ENCODE measurements around the gene PROCA1. TPM values are rescaled to one million over a fixed set of nuclear protein-coding genes. Genes with fewer than 3 reads are reported as not detected.

Gene PROCA1
- polyA plus RNA-seq, 1 of the 3 experiments (the other 2 are of a cell fraction): 7.1 TPM

DNA sequence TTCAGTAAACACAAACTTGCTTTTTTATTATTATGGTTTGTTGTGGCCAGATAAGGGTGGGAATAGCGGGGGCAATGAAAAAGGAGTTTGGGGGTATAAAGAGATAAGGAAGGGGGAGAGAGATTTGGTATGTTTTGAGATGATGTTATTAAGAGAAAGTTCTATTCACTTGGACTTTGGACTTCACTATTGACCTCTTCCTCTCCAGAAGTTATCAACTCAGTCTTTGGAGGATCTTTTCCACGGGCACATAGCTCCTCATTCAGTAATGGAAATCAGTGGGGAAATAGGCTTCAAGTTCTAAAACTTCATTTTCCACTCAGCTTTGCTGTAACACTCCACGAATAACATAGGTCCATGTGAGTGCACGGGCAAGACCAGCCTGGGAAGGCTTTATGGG lies 23.2 kb downstream of the PROCA1 start:
- H3K9me2 ChIP-seq: no peaks in the 10 kb centered on the region
- no peak overlapping the region for H3K4me2 ChIP-seq
- H3K27ac ChIP-seq (ENCODE audit: low read depth in 2 of 2, low read length in 1 of 2): no peak overlapping the region
- TF ChIP-seq, protein P1, sequence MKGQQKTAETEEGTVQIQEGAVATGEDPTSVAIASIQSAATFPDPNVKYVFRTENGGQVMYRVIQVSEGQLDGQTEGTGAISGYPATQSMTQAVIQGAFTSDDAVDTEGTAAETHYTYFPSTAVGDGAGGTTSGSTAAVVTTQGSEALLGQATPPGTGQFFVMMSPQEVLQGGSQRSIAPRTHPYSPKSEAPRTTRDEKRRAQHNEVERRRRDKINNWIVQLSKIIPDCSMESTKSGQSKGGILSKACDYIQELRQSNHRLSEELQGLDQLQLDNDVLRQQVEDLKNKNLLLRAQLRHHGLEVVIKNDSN (IDR thresholded peaks at IDR 0.05; ENCODE audit: borderline replicate concordance, low read depth): no peak
- TF ChIP-seq EP300 (IDR thresholded peaks at IDR 0.05; ENCODE audit: borderline replicate concordance in 1 of 2, low read depth in 1 of 2, low read length in 1 of 2): no peak
- no peak for TF ChIP-seq POLR2AphosphoS5 (IDR thresholded peaks at IDR 0.05; ENCODE audit: low read depth, low read length)
- no peak for TF ChIP-seq ELF1 (IDR thresholded peaks at IDR 0.05)
- DNase-seq: no peak
- H4K20me1 ChIP-seq (ENCODE audit: insufficient read depth): no peaks in the 10 kb centered on the region
- no peak overlapping the region for H2AFZ ChIP-seq (ENCODE audit: low read depth)
- H3K27me3 ChIP-seq (ENCODE audit: insufficient read depth): no peaks in the 10 kb centered on the region
- H3K36me3 ChIP-seq (replicated peaks in 1 of 2; ENCODE audit: control insufficient read depth in 1 of 2, insufficient read depth in 2 of 2, low read length in 1 of 2): peaks cover 74 to 76% of the 10 kb centered on the region in 2 experiments
- peaks cover 5% of the 10 kb centered on the region for H3F3A ChIP-seq (replicated peaks; ENCODE audit: insufficient read depth)
- H3K9ac ChIP-seq: no peak overlapping the region
- CTCF ChIA-PET: interaction anchor here (1.4 to 1.8 kb wide), 2 partner anchors 18 to 38 kb away, joined by 5 to 7 read pairs; no protein-coding TSS in a partner anchor
- no peaks in the 10 kb centered on the region for H3K9me3 ChIP-seq
- no peak overlapping the region for H3K4me3 ChIP-seq (ENCODE audit: low read depth in 2 of 2, low read length in 1 of 2)
- no peaks in the 10 kb centered on the region for H3K79me2 ChIP-seq (ENCODE audit: insufficient read depth)
- POLR2A ChIA-PET: interaction anchor here (1.4 kb wide), 1 partner anchor 31 kb away, joined by 3 read pairs; the partner anchor contains the start of gene RPL23A
- 94% methylated on average over 4 of the region's 4 CpGs for WGBS (ENCODE audit: low lambda C conversion rate)
- H3K4me1 ChIP-seq (ENCODE audit: control insufficient read depth in 1 of 2, insufficient read depth in 2 of 2, low read depth in 1 of 2, low read length in 1 of 2): no peaks in the 10 kb centered on the region

DNA sequence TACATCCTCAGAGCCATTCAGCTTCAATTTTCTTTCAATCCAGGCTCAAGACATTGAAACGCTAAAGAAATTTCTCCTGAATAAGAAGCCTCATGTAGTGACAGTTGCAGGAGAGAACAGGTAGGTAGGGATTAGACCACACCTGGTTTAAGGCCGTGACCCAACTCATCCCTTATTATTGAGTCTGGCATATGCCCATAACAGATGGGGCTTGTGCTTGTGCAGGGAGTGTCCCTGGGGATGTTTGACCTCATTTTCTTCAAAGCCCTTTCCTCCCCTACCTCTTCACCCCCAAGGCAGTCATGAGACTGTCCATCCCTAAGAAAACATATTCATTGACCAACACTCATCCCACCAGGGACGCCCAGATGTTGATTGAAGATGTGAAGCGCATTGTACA lies 25.4 kb downstream of the PROCA1 start:
- H3K9ac ChIP-seq: no peak overlapping the region
- no peak for DNase-seq
- CTCF ChIA-PET: interaction anchor here (1.0 kb wide), 2 partner anchors 18 to 39 kb away, joined by 3 read pairs; no protein-coding TSS in a partner anchor

More for the DNA sequence above, 25.4 kb downstream of the PROCA1 start:
- no peaks in the 10 kb centered on the region for H3K27me3 ChIP-seq (ENCODE audit: insufficient read depth)
- no peak overlapping the region for H3K4me2 ChIP-seq
- 100% methylated on average over 4 of the region's 4 CpGs for WGBS (ENCODE audit: low lambda C conversion rate)
- H3K9me3 ChIP-seq: no peaks in the 10 kb centered on the region
- H2AFZ ChIP-seq (ENCODE audit: low read depth): no peak overlapping the region
- no peaks in the 10 kb centered on the region for H3K4me1 ChIP-seq (ENCODE audit: control insufficient read depth in 1 of 2, insufficient read depth in 2 of 2, low read depth in 1 of 2, low read length in 1 of 2)
- TF ChIP-seq RXRA (IDR thresholded peaks at IDR 0.05; ENCODE audit: borderline replicate concordance, low read depth) (no peak), TEAD4 (IDR thresholded peaks at IDR 0.05; ENCODE audit: borderline replicate concordance, insufficient read depth) (no peak), JUND (IDR thresholded peaks at IDR 0.05) (no peak), FOXJ3 (CRISPR knock-in tag; IDR thresholded peaks at IDR 0.05) (no peak), SIN3A (IDR thresholded peaks at IDR 0.05; ENCODE audit: borderline replicate concordance, low read depth, low read length) (no peak), YY1 (IDR thresholded peaks at IDR 0.05; ENCODE audit: low read depth) (no peak), ELF1 (IDR thresholded peaks at IDR 0.05) (no peak), RAD21 (IDR thresholded peaks at IDR 0.05; ENCODE audit: low read length) (no peak), SMC3 (IDR thresholded peaks at IDR 0.05; ENCODE audit: low read depth, low read length) (no peak), NRF1 (IDR thresholded peaks at IDR 0.05; ENCODE audit: low read depth, low read length) (no peak), RCOR1 (IDR thresholded peaks at IDR 0.05; ENCODE audit: low read length) (no peak)
- TF ChIP-seq, protein P1 (IDR thresholded peaks at IDR 0.05; ENCODE audit: borderline replicate concordance, low read depth): no peak
- TF ChIP-seq, protein P2, sequence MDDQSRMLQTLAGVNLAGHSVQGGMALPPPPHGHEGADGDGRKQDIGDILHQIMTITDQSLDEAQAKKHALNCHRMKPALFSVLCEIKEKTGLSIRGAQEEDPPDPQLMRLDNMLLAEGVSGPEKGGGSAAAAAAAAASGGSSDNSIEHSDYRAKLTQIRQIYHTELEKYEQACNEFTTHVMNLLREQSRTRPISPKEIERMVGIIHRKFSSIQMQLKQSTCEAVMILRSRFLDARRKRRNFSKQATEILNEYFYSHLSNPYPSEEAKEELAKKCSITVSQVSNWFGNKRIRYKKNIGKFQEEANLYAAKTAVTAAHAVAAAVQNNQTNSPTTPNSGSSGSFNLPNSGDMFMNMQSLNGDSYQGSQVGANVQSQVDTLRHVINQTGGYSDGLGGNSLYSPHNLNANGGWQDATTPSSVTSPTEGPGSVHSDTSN (IDR thresholded peaks at IDR 0.05): no peak
- H3F3A ChIP-seq (replicated peaks; ENCODE audit: insufficient read depth): peaks cover 5% of the 10 kb centered on the region
- no peak overlapping the region for H3K27ac ChIP-seq (ENCODE audit: low read depth in 2 of 2, low read length in 1 of 2)
- no peaks in the 10 kb centered on the region for H3K9me2 ChIP-seq
- H3K79me2 ChIP-seq (ENCODE audit: insufficient read depth): no peaks in the 10 kb centered on the region
- H4K20me1 ChIP-seq (ENCODE audit: insufficient read depth): no peaks in the 10 kb centered on the region
- peaks cover 86 to 94% of the 10 kb centered on the region in 2 experiments for H3K36me3 ChIP-seq (replicated peaks in 1 of 2; ENCODE audit: control insufficient read depth in 1 of 2, insufficient read depth in 2 of 2, low read length in 1 of 2)
- POLR2A ChIA-PET: no interaction called here
- H3K4me3 ChIP-seq (ENCODE audit: low read depth in 2 of 2, low read length in 1 of 2): no peak overlapping the region
